HFFc6 (cell line): ENCODE data around the gene RAB13. TPM values are rescaled to one million over a fixed set of nuclear protein-coding genes. Genes with fewer than 3 reads are reported as not detected.

Source experiments
- DNase-seq: peaks from one replicate; pipeline ENCODE4 v3.0.0-alpha.2; 2018
- H3K27ac Mint-ChIP-seq: 2 replicates; pipeline ENCODE4 v1.8.0; 2020; ENCODE audit warnings: mild to moderate bottlenecking, mixed read lengths
- H3K27me3 Mint-ChIP-seq: 2 replicates; pipeline ENCODE4 v1.8.0; 2021; ENCODE audit warnings: mild to moderate bottlenecking, moderate library complexity, mixed read lengths; ENCODE audit not compliant: insufficient read depth
- H3K36me3 Mint-ChIP-seq: 2 replicates; pipeline ENCODE4 v1.8.0; 2021; ENCODE audit warnings: low read depth, mixed read lengths
- H3K4me1 Mint-ChIP-seq: 2 replicates; pipeline ENCODE4 v1.8.0; 2020; ENCODE audit warnings: low read depth, mixed read lengths
- H3K4me3 Mint-ChIP-seq: 2 replicates; pipeline ENCODE4 v1.8.0; 2020; ENCODE audit warnings: mild to moderate bottlenecking, moderate library complexity, mixed read lengths
- H3K9me3 Mint-ChIP-seq: 2 replicates; pipeline ENCODE4 v1.8.0; 2020; ENCODE audit warnings: mild to moderate bottlenecking, mixed read lengths
- total RNA-seq, 6 experiments: library from RNA; stranded (reverse); fragmentation: NEBNext Ultra II Directional; extraction: Animal tissue kit (Norgen Biotek cat#: 25700); gene quantifications; 2 replicates in 1 of 6; 3 replicates in 5 of 6; pipeline ENCODE4 v1.2.3, GENCODE V29; 2021
- TF ChIP-seq, protein P1 (sequence below): fragments of 200-600 bp; sonication (generic); IDR thresholded peaks from 2 replicates; pipeline ENCODE4 v1.5.0; 2021; ENCODE audit warnings: antibody characterized with exemption, mild to moderate bottlenecking

The RAB13 gene
- total RNA-seq, 6 experiments from 2014 or later: 119 to 138 (median 128) TPM

DNA sequence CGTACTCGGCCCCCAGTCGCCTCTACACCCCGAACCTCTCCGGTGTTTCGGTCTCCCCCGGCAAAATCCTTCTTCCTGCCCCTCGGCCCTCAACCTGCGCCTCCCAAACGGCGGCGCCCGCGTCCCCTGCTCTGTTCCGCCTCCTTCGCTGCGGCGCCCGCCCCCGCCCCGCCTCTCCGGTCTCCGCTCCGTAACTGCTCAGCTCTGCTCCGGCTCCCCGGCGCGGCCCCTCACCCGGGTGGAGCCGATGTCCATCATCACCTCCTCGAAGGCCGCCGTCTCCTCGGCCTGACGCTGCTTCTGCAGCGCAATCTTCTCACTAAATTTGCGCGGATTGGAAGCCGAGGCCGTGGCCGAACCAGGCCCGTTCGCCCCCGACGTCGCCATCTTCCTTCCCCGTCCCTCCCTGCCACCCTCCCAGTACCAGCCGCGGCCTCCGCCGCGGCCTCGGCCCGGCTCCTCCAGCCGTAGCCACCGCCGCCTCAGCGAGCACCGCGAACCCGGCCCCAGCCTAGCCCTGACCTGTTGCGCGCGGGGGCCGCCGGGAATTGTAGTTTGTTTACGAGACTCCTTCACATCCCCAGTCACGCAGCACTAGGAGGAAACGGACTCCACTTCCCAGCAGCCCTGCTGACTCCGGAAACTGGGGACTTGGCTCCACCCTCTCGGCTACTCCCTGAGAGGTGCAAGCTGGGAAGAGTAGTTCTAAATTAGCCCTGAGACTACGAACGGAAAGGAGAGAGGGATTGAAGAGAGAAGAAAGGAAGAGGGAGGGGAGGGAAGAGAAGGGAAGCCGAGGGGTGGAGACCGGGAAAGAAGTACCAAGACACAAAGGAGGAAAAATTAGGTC lies 27.8 kb downstream of the RAB13 start, which contains the start of gene CRTC2:
CRTC2 (minus strand) TSS at position 502 of the 850 bp plus-strand sequence; CDS start at position 387, 115 bp downstream.
- peaks cover 63% of the 10 kb centered on the region for H3K4me1 Mint-ChIP-seq
- peaks cover 5% of the 10 kb centered on the region; the same call in 1 of the 2 replicates for H3K36me3 Mint-ChIP-seq
- peak; percentile 98 for DNase-seq
- peaks cover 3% of the 10 kb centered on the region; the same call in 1 of the 2 replicates for H3K27me3 Mint-ChIP-seq
- H3K4me3 Mint-ChIP-seq: peak within 1 kb of the TSS; percentile 97
- TF ChIP-seq, protein P1, sequence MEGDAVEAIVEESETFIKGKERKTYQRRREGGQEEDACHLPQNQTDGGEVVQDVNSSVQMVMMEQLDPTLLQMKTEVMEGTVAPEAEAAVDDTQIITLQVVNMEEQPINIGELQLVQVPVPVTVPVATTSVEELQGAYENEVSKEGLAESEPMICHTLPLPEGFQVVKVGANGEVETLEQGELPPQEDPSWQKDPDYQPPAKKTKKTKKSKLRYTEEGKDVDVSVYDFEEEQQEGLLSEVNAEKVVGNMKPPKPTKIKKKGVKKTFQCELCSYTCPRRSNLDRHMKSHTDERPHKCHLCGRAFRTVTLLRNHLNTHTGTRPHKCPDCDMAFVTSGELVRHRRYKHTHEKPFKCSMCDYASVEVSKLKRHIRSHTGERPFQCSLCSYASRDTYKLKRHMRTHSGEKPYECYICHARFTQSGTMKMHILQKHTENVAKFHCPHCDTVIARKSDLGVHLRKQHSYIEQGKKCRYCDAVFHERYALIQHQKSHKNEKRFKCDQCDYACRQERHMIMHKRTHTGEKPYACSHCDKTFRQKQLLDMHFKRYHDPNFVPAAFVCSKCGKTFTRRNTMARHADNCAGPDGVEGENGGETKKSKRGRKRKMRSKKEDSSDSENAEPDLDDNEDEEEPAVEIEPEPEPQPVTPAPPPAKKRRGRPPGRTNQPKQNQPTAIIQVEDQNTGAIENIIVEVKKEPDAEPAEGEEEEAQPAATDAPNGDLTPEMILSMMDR: peak; percentile 22; the same call in 1 of the 2 replicates
- H3K27ac Mint-ChIP-seq: peak within 1 kb of the TSS; percentile 72
- no peaks in the 10 kb centered on the region for H3K9me3 Mint-ChIP-seq

DNA sequence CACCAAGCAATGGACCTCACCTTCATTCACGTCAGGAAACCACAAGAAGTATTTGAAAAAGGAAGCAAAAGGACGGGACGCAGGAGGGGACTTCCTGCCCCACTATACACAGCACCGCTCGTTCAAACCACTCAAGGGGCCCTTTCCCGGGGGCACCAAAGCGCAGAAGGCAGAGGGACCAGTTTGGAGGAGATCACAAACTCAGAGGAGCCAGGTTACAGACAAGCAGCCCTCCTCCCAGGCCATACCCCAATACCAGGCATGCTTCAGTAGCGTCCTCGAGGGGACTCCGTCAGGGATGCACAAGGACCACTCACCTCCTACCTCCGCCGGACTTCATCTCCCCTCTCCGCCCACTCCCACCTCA lies 28.4 kb downstream of the RAB13 start:
- no peak for DNase-seq
- TF ChIP-seq, protein P1: no peak
- peak overlapping the region; percentile 97 for H3K4me3 Mint-ChIP-seq
- peaks cover 59% of the 10 kb centered on the region for H3K4me1 Mint-ChIP-seq
- H3K36me3 Mint-ChIP-seq: peaks cover 5% of the 10 kb centered on the region; the same call in 1 of the 2 replicates
- H3K27me3 Mint-ChIP-seq: peaks cover 3% of the 10 kb centered on the region; the same call in 1 of the 2 replicates
- H3K27ac Mint-ChIP-seq: peak overlapping the region; percentile 72
- no peaks in the 10 kb centered on the region for H3K9me3 Mint-ChIP-seq

DNA sequence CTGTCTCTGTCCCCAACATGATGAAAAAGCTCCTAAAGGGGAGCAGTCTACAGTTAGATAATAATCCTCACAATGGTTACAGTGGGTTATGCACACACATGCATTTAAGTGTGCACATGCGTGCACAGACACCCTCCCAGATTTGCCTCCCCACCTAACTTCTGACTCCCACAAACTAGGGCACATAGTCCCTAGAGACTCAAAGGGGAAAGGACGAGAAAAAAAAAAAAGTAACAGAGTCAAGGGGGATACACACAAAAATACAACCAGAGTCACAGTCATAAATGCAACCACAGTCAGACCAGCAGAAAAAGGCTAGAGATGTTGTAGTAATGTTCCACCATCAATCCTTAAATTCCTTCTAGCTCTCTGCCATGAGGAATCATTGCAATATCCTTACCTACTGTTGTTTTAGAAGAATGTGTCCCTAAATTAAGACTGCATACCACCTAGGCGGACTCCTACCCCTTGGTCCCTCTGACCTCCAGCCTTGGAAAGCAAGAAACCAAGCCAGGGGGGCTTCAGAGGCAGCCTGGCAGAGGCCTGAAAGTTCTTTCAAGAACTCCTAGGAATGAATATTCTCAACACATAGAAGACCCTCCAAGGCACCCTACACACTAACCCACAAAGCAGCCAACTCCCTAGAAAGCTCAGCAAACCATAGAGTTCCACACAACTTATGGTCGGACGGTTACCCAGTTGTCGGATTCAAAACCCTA lies 29.0 kb downstream of the RAB13 start:
- peak overlapping the region; percentile 97 for H3K4me3 Mint-ChIP-seq
- DNase-seq: no peak
- no peaks in the 10 kb centered on the region for H3K9me3 Mint-ChIP-seq
- peak overlapping the region; percentile 72 for H3K27ac Mint-ChIP-seq
- peaks cover 5% of the 10 kb centered on the region; the same call in 1 of the 2 replicates for H3K36me3 Mint-ChIP-seq
- TF ChIP-seq, protein P1: no peak
- peaks cover 4% of the 10 kb centered on the region for H3K27me3 Mint-ChIP-seq
- peaks cover 53% of the 10 kb centered on the region for H3K4me1 Mint-ChIP-seq

DNA sequence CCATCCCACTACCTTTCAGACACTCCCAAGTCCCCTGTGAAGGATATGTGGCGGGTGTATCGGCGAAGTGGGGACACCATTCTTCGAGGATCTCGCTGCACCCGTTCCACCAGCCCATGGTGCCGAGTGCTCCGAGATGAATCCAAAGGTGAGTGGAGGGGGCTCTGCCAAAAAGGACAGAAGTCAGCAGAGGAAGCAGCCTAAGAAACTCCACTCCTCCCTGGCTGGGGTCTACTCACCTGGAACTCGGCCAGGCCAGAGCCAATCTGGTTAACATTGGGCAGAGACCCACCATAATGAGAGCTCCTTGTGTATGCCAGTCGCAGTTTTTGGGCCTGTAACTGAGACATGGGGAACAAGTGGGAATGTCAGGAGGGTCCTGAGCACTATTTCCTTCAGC lies 31.3 kb downstream of the RAB13 start:
- DNase-seq: no peak
- H3K27me3 Mint-ChIP-seq: peaks cover 4% of the 10 kb centered on the region
- TF ChIP-seq, protein P1: no peak
- no peak overlapping the region for H3K27ac Mint-ChIP-seq
- H3K4me1 Mint-ChIP-seq: peaks cover 40% of the 10 kb centered on the region
- peaks cover 12% of the 10 kb centered on the region; the same call in 1 of the 2 replicates for H3K36me3 Mint-ChIP-seq
- H3K9me3 Mint-ChIP-seq: no peaks in the 10 kb centered on the region
- H3K4me3 Mint-ChIP-seq: no peak overlapping the region

DNA sequence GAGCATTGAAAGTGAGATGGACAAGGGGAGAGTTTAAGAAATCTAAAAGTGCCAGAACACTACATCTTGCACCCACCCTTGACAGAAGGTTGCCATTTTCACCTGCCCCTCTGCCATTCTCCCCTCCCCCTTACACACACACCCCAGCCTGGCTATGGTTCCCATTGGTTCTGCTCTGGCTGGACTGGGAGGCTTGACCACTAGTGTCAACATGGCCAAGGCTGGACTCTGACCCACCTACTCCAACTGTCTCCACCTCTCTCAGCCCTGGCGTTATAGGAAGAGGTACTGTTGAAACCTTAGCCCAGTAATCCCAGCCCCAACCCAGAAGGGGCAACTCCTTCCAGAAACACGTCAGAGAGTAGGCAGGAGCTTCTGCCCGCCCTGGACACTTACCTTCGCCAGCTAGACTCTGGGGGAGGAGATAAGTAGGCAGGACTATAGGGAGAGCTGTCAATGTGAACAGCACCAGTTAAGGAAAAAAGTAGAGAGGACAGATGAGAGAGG lies 32.2 kb downstream of the RAB13 start:
- Mint-ChIP-seq H3K36me3 (peaks cover 12% of the 10 kb centered on the region; the same call in 1 of the 2 replicates), H3K9me3 (no peaks in the 10 kb centered on the region), H3K27ac (peak overlapping the region; percentile 4; the same call in 1 of the 2 replicates), H3K4me3 (no peak overlapping the region), H3K27me3 (peaks cover 4% of the 10 kb centered on the region), H3K4me1 (peaks cover 31% of the 10 kb centered on the region)
- TF ChIP-seq, protein P1: no peak
- no peak for DNase-seq
